ENCODE measurements around the gene AASDH. TPM values are rescaled to one million over a fixed set of nuclear protein-coding genes. Genes with fewer than 3 reads are reported as not detected.

The AASDH gene
- total and polyA plus RNA-seq, 2 of the 4 experiments (the other 2 are of a cell fraction), result 4.7 to 12.0 TPM

GRCh38 chr4:56313132-56313531, 74.2 kb downstream of the AASDH start:
- in situ Hi-C loops (cut with MboI; ENCODE audit: low sequenced_read_pairs), result loop anchor here (25.0 kb wide), 1 partner anchor 524 kb away; no protein-coding TSS in a partner anchor
- Histone ChIP-seq H4K5ac (ENCODE audit: low read depth, low read length) (no peak overlapping the region), H2AK5ac (ENCODE audit: low read depth, low read length) (no peak overlapping the region), H4K20me1 (ENCODE audit: insufficient read depth, low read length) (no peaks in the 10 kb centered on the region), H3K23ac (ENCODE audit: low read depth, low read length) (no peak overlapping the region), H3K4me1 (ENCODE audit: control insufficient read depth, insufficient read depth, low read length) (no peaks in the 10 kb centered on the region), H3K36me3 (ENCODE audit: control insufficient read depth, insufficient read depth, low read length) (no peaks in the 10 kb centered on the region), H3K27ac (ENCODE audit: insufficient read depth, low read length) (no peak overlapping the region), H2BK120ac (ENCODE audit: low read depth, low read length) (no peak overlapping the region), H3K9me3 (ENCODE audit: control insufficient read depth, insufficient read depth, low read length) (no peaks in the 10 kb centered on the region), H3K27me3 (ENCODE audit: control insufficient read depth, insufficient read depth, low read length) (0 out of 2 replicates have a peak, but pooled peaks cover 2% of the 10 kb centered on the region), H3K14ac (replicated peaks; ENCODE audit: low read depth, low read length) (no peak overlapping the region), H3K79me1 (ENCODE audit: low read depth in 1 of 2, low read length in 2 of 2) (no peaks in the 10 kb centered on the region), H2BK20ac (ENCODE audit: low read depth, low read length) (no peak overlapping the region), H3K9ac (ENCODE audit: low read depth, low read length) (no peak overlapping the region), H4K91ac (ENCODE audit: insufficient read depth, low read depth, low read length) (no peak overlapping the region), H3K4me2 (ENCODE audit: low read depth, low read length) (no peak overlapping the region), H2AK9ac (replicated peaks; ENCODE audit: low read depth, low read length, poor library complexity) (no peak overlapping the region), H2BK15ac (ENCODE audit: low read depth, low read length) (no peak overlapping the region), H3K18ac (ENCODE audit: low read depth, low read length) (no peak overlapping the region), H3K56ac (ENCODE audit: extremely low read depth, insufficient read depth, low read length) (no peak overlapping the region), H3K4me3 (ENCODE audit: insufficient read depth, low read depth, low read length) (no peak overlapping the region), H2AFZ (replicated peaks; ENCODE audit: low read length, poor library complexity) (no peak overlapping the region), H4K8ac (ENCODE audit: low read depth in 2 of 2, low read length in 2 of 2) (no peak overlapping the region), H3K9me1 (ENCODE audit: insufficient read depth, low read length) (no peaks in the 10 kb centered on the region), H3K4ac (ENCODE audit: low read depth, low read length) (no peak overlapping the region), H2BK5ac (ENCODE audit: low read depth, low read length, poor library complexity, severe bottlenecking) (no peak overlapping the region)
- POLR2A ChIA-PET (ENCODE audit: unreplicated experiment), result no interaction called here
- dilution Hi-C loops (cut with HindIII; ENCODE audit: low sequenced_read_pairs, unreplicated experiment), result no loop called here
- ATAC-seq (ENCODE audit: low read depth) (no peak), DNase-seq (no peak)
- 92% methylated on average over 4 of the region's 12 CpGs; no CpG with 5 or more reads in 1 of the 2 experiments for WGBS, 2 experiments (ENCODE audit: extremely low coverage in 2 of 2, insufficient read length in 1 of 2)
- no TSS peak for BruUV-seq (replicated peaks)
- no peak for TF ChIP-seq ELK1 (IDR thresholded peaks at IDR 0.05; ENCODE audit: borderline replicate concordance, low read depth, low read length)
- TF ChIP-seq RFX5 (IDR thresholded peaks at IDR 0.05; ENCODE audit: low read depth, low read length), result no peak
- TF ChIP-seq MAZ (IDR thresholded peaks at IDR 0.05; ENCODE audit: borderline replicate concordance, low read depth, low read length), result no peak
- no peak for TF ChIP-seq CHD1 (IDR thresholded peaks at IDR 0.05; ENCODE audit: low read depth, low read length)
- no peak for TF ChIP-seq CTCF (conservative IDR thresholded peaks at IDR 0.05; ENCODE audit: low read depth, low read length)
- TF ChIP-seq CEBPB (IDR thresholded peaks at IDR 0.05; ENCODE audit: low read depth, low read length), result no peak
- TF ChIP-seq RAD21 (IDR thresholded peaks at IDR 0.05; ENCODE audit: low read length), result no peak
- no peak for TF ChIP-seq FOS (IDR thresholded peaks at IDR 0.05; ENCODE audit: low read depth, low read length)
- TF ChIP-seq USF2 (IDR thresholded peaks at IDR 0.05; ENCODE audit: low read depth, low read length), result no peak
- TF ChIP-seq POLR2A (IDR thresholded peaks at IDR 0.05; ENCODE audit: low read depth, low read length), result no peak
- no peak for TF ChIP-seq SMC3 (IDR thresholded peaks at IDR 0.05; ENCODE audit: low read depth, low read length)
- TF ChIP-seq RCOR1 (IDR thresholded peaks at IDR 0.05; ENCODE audit: insufficient replicate concordance, low read length), result no peak
- TF ChIP-seq MAFK (IDR thresholded peaks at IDR 0.05; ENCODE audit: low read depth, low read length), result no peak
- no peak for TF ChIP-seq MXI1 (IDR thresholded peaks at IDR 0.05; ENCODE audit: borderline replicate concordance, low read depth, low read length)
- TF ChIP-seq BHLHE40 (IDR thresholded peaks at IDR 0.05; ENCODE audit: low read depth, low read length), result no peak
- no peak for TF ChIP-seq NFE2L2 (IDR thresholded peaks at IDR 0.05; ENCODE audit: low read depth, low read length)
- CTCF ChIA-PET, result interaction anchor here (0.6 kb wide), 1 partner anchor 9 kb away, joined by 11 read pairs; no protein-coding TSS in a partner anchor
- intact Hi-C loops (cut with micrococcal nuclease), result no loop called here

Measured in IMR-90 (cell line).